RWPE1 (cell line): Measurements from ENCODE around the gene TPO.

Experiments
- CTCF ChIA-PET: fragments of 350-600 bp; sonication (Branson Sonifier 250); formaldehyde crosslinking; extraction: SDS; loops from one replicate; lab custom pipeline; 2021; lab: Yijun Ruan, JAX
- POLR2A ChIA-PET: fragments of 400-600 bp; formaldehyde crosslinking; extraction: SDS; loops from one replicate; lab custom pipeline; 2020; ENCODE audit warnings: antibody characterized with exemption; ENCODE audit not compliant: low non-redundant PET; lab: Yijun Ruan, JAX
- DNase-seq: peaks from one replicate; pipeline ENCODE4 v3.0.0; 2012; ENCODE audit warnings: low spot score
- H3K27ac ChIP-seq: fragments of 450-650 bp; 2 replicates; pipeline ENCODE4 v1.5.1; 2017
- TF ChIP-seq, protein P1 (sequence below): fragments of 450-650 bp; conservative IDR thresholded peaks from 2 replicates; pipeline ENCODE4 v1.5.1; 2017; ENCODE audit warnings: low read depth, mild to moderate bottlenecking

Gene TPO

DNA sequence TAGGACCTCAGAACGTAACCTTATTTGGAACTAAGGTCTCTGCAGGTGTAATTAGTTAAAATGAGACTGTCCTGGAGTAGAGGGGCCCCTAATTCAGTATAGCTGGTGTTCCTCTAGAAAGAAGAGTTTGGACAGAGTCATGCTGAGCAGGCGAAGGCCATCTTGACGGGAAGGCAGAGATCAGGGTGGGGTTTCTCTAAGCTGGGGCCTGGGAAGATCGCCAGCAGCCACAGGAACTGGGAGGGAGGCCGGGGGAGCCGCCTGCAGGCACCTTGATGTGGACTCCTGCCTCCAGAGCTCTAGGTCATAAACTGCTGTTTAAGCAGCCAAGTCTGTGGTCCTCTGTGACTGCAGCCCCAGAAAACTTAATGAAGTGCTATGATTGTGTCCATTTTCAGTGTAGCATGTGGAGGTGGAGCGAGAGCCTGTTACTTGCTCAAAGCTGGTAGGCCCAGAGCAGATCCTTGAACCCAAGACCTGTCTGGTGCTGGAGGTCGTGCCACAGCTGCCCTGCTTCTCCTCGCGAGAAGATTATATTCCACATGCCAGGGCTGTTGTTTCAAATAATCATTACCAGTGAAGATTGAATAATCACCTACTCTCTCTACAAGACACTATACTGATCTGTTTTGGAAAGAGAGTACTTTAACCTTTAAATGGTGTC, 105.7 kb downstream of the TPO start:
- TF ChIP-seq, protein P1, sequence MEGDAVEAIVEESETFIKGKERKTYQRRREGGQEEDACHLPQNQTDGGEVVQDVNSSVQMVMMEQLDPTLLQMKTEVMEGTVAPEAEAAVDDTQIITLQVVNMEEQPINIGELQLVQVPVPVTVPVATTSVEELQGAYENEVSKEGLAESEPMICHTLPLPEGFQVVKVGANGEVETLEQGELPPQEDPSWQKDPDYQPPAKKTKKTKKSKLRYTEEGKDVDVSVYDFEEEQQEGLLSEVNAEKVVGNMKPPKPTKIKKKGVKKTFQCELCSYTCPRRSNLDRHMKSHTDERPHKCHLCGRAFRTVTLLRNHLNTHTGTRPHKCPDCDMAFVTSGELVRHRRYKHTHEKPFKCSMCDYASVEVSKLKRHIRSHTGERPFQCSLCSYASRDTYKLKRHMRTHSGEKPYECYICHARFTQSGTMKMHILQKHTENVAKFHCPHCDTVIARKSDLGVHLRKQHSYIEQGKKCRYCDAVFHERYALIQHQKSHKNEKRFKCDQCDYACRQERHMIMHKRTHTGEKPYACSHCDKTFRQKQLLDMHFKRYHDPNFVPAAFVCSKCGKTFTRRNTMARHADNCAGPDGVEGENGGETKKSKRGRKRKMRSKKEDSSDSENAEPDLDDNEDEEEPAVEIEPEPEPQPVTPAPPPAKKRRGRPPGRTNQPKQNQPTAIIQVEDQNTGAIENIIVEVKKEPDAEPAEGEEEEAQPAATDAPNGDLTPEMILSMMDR, result no peak
- H3K27ac ChIP-seq, result no peak overlapping the region; the same call in 1 of the 2 replicates
- CTCF ChIA-PET, result no interaction called here
- POLR2A ChIA-PET, result no interaction called here
- DNase-seq, result no peak

DNA sequence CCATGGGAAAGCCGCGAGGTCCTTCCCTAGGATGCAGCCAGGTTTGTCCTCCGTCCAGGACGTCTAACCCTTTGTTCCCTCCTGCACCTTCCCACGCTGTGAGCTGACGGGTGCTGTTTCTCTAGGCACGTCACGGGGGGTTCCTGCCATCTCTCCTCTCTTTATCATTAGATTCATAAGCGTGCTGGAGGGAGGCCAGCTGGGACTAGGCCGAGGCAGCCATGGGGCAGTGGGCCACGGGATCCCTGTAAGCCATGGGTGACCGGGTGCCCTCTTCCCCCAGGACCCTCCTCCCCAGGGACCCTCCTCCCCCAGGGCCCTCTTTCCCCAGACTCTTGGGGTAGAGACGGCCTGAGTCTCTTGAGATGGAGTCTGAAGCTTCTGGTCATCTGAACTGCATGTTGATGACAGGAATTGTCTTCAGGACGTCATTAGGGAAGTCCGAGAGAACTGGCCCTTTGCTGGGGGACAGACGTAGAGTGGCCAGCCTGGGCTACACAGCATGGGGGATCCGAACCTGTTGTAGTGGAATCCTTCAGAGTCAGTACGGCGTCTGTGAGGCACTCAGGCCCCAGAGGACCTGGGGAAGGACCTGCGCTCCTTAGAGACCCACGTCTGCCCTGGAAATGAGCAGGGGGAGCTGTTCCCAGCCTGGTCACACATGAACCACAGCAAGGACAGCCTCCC, 108.1 kb downstream of the TPO start:
- H3K27ac ChIP-seq, result no peak overlapping the region
- DNase-seq, result no peak
- ChIA-PET CTCF (no interaction called here), POLR2A (no interaction called here)
- TF ChIP-seq, protein P1, result no peak

- TF ChIP-seq, protein P1, result no peak
- no peak for DNase-seq
- CTCF ChIA-PET, result no interaction called here
- POLR2A ChIA-PET, result no interaction called here
- H3K27ac ChIP-seq, result no peak overlapping the region
Measured at GRCh38 chr2:1521878-1522830, 108.9 kb downstream of the TPO start.

GRCh38 chr2:1527153-1527992, 114.1 kb downstream of the TPO start:
- TF ChIP-seq, protein P1, result no peak
- CTCF ChIA-PET, result no interaction called here

DNA sequence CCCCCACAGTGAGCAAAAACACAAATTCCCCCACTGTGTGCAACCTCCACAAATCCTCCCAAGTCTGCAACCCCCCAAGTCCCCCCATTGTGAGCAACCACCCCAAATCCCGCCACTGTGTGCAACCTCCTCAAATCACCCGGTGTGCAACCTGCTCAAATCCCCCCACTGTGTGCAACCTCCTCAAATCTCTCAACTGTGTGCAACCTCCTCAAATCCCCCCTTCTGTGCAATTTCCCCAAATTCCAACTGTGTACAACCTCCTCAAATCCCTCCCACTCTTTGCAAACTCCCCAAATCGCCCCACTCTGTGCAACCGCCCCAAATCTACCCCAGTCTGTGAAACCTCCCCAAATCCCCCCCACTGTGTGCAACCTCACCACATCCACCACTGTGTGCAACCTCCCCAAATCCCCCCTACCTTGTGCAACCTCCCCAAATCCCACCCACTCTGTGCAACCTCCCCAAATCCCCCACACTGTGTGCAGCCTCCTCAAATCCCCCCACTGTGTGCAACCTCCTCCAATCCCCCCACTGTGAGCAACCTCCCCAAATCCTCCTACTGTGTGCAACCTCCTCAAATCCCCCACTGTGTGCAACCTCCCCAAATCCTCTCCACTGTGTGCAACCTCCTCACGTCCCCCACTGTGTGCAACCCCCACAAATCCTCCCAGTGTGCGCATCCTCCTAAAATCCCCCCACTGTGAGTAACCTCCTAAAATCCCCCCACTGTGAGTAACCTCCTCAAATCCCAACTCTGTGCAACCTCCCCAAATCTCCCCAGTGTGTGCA, 115.2 kb downstream of the TPO start:
- ChIA-PET POLR2A (no interaction called here), CTCF (no interaction called here)
- no peak for DNase-seq
- TF ChIP-seq, protein P1, result no peak
- no peak overlapping the region for H3K27ac ChIP-seq

More at GRCh38 chr2:1527153-1527992, 114.1 kb downstream of the TPO start:
- POLR2A ChIA-PET, result no interaction called here
- DNase-seq, result no peak
- H3K27ac ChIP-seq, result no peak overlapping the region
